ENCODE results near the gene ETV2. TPM values are rescaled to one million over a fixed set of nuclear protein-coding genes. Genes with fewer than 3 reads are reported as not detected.

Gene ETV2
- total RNA-seq, 6 experiments from 2014 or later, result 0.38 to 1.2 (median 0.57) TPM; not detected in 2

GRCh38 chr19:35670686-35671085, 29.1 kb downstream of the ETV2 start:
- ATAC-seq (no peak), DNase-seq (no peak)
- no peak overlapping the region for H3K4me3 ChIP-seq
- no peaks in the 10 kb centered on the region for H3K36me3 ChIP-seq
- H3K27me3 ChIP-seq, result no peaks in the 10 kb centered on the region
- intact Hi-C loops (cut with DNase I), result no loop called here
- peaks cover 0 to 5% (median 0%) of the 10 kb centered on the region in 4 donors for H3K4me1 ChIP-seq
- TF ChIP-seq POLR2A (IDR thresholded peaks at IDR 0.05) (no peak), CTCF (IDR thresholded peaks at IDR 0.05) (no peak)
- no peak overlapping the region for H3K27ac ChIP-seq
- 80% methylated on average over 1 of the region's 1 CpG for WGBS (ENCODE audit: insufficient coverage, low coverage, low lambda C conversion rate, missing lambda C conversion rate)
- H3K9me3 ChIP-seq, result no peaks in the 10 kb centered on the region

- 11% methylated on average over 3 of the region's 3 CpGs for WGBS (ENCODE audit: insufficient coverage, low coverage, low lambda C conversion rate, missing lambda C conversion rate)
- no peak for DNase-seq
- intact Hi-C loops (cut with DNase I), result no loop called here
- no peaks in the 10 kb centered on the region for H3K9me3 ChIP-seq
- TF ChIP-seq POLR2A (IDR thresholded peaks at IDR 0.05) (no peak), CTCF (IDR thresholded peaks at IDR 0.05) (no peak)
- peak in 3 of 4 donors; percentile 31 to 67 (median 65) for ATAC-seq
- H3K27ac ChIP-seq, result no peak overlapping the region
- no peaks in the 10 kb centered on the region for H3K36me3 ChIP-seq
- H3K4me3 ChIP-seq, result no peak overlapping the region
- H3K27me3 ChIP-seq, result no peaks in the 10 kb centered on the region
- peaks cover 0 to 5% (median 0%) of the 10 kb centered on the region in 4 donors for H3K4me1 ChIP-seq
These were observed 30.3 kb downstream of the ETV2 start for GRCh38 chr19:35671818-35672217.

GRCh38 chr19:35673121-35673804, 31.7 kb downstream of the ETV2 start:
- Histone ChIP-seq H3K4me3 (peak overlapping the region in 2 of 3 donors; percentile 3 to 19), H3K27ac (no peak overlapping the region), H3K9me3 (no peaks in the 10 kb centered on the region), H3K36me3 (no peaks in the 10 kb centered on the region), H3K27me3 (no peaks in the 10 kb centered on the region), H3K4me1 (peaks cover 0 to 5% (median 0%) of the 10 kb centered on the region in 4 donors)
- WGBS (ENCODE audit: insufficient coverage, low coverage, low lambda C conversion rate, missing lambda C conversion rate), result 4% methylated on average over 24 of the region's 39 CpGs
- TF ChIP-seq POLR2A (IDR thresholded peaks at IDR 0.05) (no peak), CTCF (IDR thresholded peaks at IDR 0.05) (no peak)
- ATAC-seq (peak; percentile 67 to 89 (median 70)), DNase-seq (peak in 2 of 3 donors; percentile 55 to 64)
- intact Hi-C loops (cut with DNase I), result no loop called here

GRCh38 chr19:35675589-35676140, 34.1 kb downstream of the ETV2 start:
- no peak overlapping the region for H3K4me3 ChIP-seq
- peaks cover 0 to 5% (median 0%) of the 10 kb centered on the region in 4 donors for H3K4me1 ChIP-seq
- no peaks in the 10 kb centered on the region for H3K27me3 ChIP-seq
- ATAC-seq (no peak), DNase-seq (no peak)
- no peak for TF ChIP-seq CTCF (IDR thresholded peaks at IDR 0.05)
- no peak for TF ChIP-seq POLR2A (IDR thresholded peaks at IDR 0.05)
- WGBS (ENCODE audit: insufficient coverage, low coverage, low lambda C conversion rate, missing lambda C conversion rate), result 76% methylated on average over 6 of the region's 15 CpGs
- H3K27ac ChIP-seq, result no peak overlapping the region
- intact Hi-C loops (cut with DNase I), result no loop called here
- H3K9me3 ChIP-seq, result no peaks in the 10 kb centered on the region
- H3K36me3 ChIP-seq, result no peaks in the 10 kb centered on the region

Data from right lobe of liver (tissue), 6 donors.